Metanephros (tissue), 1 donor: ENCODE data around the gene MIA. TPM values are rescaled to one million over a fixed set of nuclear protein-coding genes. Genes with fewer than 3 reads are reported as not detected.

ENCODE experiments used
- total RNA-seq: library from RNA; depleted of rRNA; stranded (reverse); fragments of >200 nt; gene quantifications from one replicate; pipeline ENCODE4 v1.2.3, GENCODE V29; 2014

The MIA gene
- total RNA-seq, result 3.8 TPM

GRCh38 chr19:40774916-40775631 is at the start of gene MIA:
MIA (plus strand) TSS chr19:40775521; CDS start chr19:40775543, 22 bp downstream.

GRCh38 chr19:40750058-40750873 is 25.1 kb upstream of the MIA start, which contains the start of gene ACTMAP:
ACTMAP (minus strand) TSS chr19:40750477; CDS start chr19:40749803, 674 bp downstream.

DNA sequence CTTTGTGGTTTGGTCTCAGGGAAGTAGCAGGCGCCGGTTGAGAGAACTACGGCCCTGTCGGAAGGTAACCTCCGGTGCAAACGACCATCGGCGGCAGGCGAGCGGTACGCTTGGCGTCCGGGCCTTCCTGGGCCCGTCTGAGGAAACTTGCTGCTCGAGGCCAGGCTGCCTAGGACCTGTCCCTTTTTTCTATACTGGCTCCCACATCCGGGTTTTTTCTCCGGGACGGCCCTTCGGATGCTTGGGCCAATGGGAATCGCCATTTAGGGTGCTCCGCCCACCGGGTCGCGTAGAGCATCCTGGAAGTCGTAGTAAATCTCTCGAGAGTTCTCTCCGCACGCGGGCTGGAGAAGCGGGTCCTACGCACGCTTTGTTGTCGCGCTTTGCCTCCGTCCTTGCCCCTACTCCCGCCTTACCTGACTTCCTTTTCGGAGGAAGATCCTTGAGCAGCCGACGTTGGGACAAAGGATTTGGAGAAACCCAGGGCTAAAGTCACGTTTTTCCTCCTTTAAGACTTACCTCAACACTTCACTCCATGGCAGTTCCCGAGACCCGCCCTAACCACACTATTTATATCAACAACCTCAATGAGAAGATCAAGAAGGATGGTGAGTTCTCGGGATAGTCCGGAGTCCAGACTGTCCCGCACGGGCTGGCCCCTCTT is 24.3 kb upstream of the MIA start, which contains the start of gene SNRPA:
Gene SNRPA, plus strand, starts transcription at position 330 of the 664 bp plus-strand sequence. Its CDS starts 206 bp downstream, at position 536.

GRCh38 chr19:40777937-40778705 is 2.8 kb downstream of the MIA start, which contains the start of gene RAB4B:
RAB4B (plus strand) TSS chr19:40778247; CDS start chr19:40778376, 129 bp downstream.

GRCh38 chr19:40798683-40799557 is 23.6 kb downstream of the MIA start, which contains the start of gene EGLN2:
EGLN2 (plus strand) TSS chr19:40799191; CDS start chr19:40800573, 1,382 bp downstream.

Other genes starting within 250 kb of the MIA start
- 25.3 TPM for gene SHKBP1, start 198.6 kb upstream of the MIA start, total RNA-seq
- gene LTBP4, start 174.2 kb upstream of the MIA start, total RNA-seq, result 293 TPM
- 22.0 TPM for gene NUMBL, start 84.9 kb upstream of the MIA start, total RNA-seq
- 42.6 TPM for gene COQ8B, start 58.6 kb upstream of the MIA start, total RNA-seq
- gene ITPKC, start 58.4 kb upstream of the MIA start, total RNA-seq, result 21.0 TPM
- gene ACTMAP, start 25.0 kb upstream of the MIA start, total RNA-seq, result 4.8 TPM
- 59.4 TPM for gene SNRPA, start 24.3 kb upstream of the MIA start, total RNA-seq
- 10.6 TPM for gene RAB4B, start 2.7 kb downstream of the MIA start, total RNA-seq
- gene EGLN2, start 23.7 kb downstream of the MIA start, total RNA-seq, result 63.2 TPM
- gene CYP2A6, start 74.9 kb downstream of the MIA start, total RNA-seq, result not detected
- gene CYP2A7, start 106.7 kb downstream of the MIA start, total RNA-seq, result not detected
- 0.41 TPM for gene CYP2B6, start 215.8 kb downstream of the MIA start, total RNA-seq